HEK293 (cell line): ENCODE data around the gene DUSP16.
A peak's percentile ranks its signal among the peaks of the same experiment; 100 is the strongest.

Experiments used
- HOXA7 ChIP-seq: sonication (generic); formaldehyde crosslinking; IDR thresholded peaks from 2 replicates; pipeline ENCODE4 v1.8.1; 2022; ENCODE audit warnings: missing genetic modification reagents, borderline replicate concordance
- KLF10 ChIP-seq: fragments of 450-650 bp; IDR thresholded peaks from 2 replicates; pipeline ENCODE4 v1.5.1; 2018; ENCODE audit warnings: missing biosample characterization, mild to moderate bottlenecking, missing genetic modification characterization
- KLF9 ChIP-seq: fragments of 450-650 bp; formaldehyde crosslinking; IDR thresholded peaks from 2 replicates; pipeline ENCODE4 v1.5.1; 2016; ENCODE audit warnings: missing biosample characterization, missing genetic modification characterization, low read depth
- RBAK ChIP-seq: fragments of 450-650 bp; formaldehyde crosslinking; IDR thresholded peaks from 2 replicates; pipeline ENCODE4 v1.5.1; 2016; ENCODE audit warnings: missing biosample characterization, missing genetic modification characterization
- SCRT2 ChIP-seq: fragments of 450-650 bp; formaldehyde crosslinking; IDR thresholded peaks from 2 replicates; pipeline ENCODE4 v1.5.1; 2016; ENCODE audit warnings: missing biosample characterization, missing genetic modification characterization
- SETDB1 ChIP-seq: IDR thresholded peaks from one replicate; pipeline ENCODE4 v1.6.1; 2017; ENCODE audit warnings: mild to moderate bottlenecking, low read length, moderate library complexity, mixed read lengths; ENCODE audit not compliant: insufficient read length
- SP2 ChIP-seq: fragments of 450-650 bp; formaldehyde crosslinking; IDR thresholded peaks from 2 replicates; pipeline ENCODE4 v1.5.1; 2016; ENCODE audit warnings: missing biosample characterization, missing genetic modification characterization
- ZFHX2 ChIP-seq: fragments of 450-650 bp; formaldehyde crosslinking; conservative IDR thresholded peaks from 2 replicates; pipeline ENCODE4 v1.5.1; 2016; ENCODE audit warnings: missing biosample characterization, missing genetic modification characterization
- ZNF10 ChIP-seq: fragments of 450-650 bp; formaldehyde crosslinking; IDR thresholded peaks from 2 replicates; pipeline ENCODE4 v1.5.1; 2017; ENCODE audit warnings: missing biosample characterization, missing genetic modification characterization
- ZNF155 ChIP-seq: fragments of 450-650 bp; formaldehyde crosslinking; IDR thresholded peaks from 2 replicates; pipeline ENCODE4 v1.5.1; 2016; ENCODE audit warnings: missing biosample characterization, missing genetic modification characterization
- ZNF16 ChIP-seq: fragments of 450-650 bp; formaldehyde crosslinking; IDR thresholded peaks from 2 replicates; pipeline ENCODE4 v1.5.1; 2016; ENCODE audit warnings: low read depth, missing biosample characterization, missing genetic modification characterization
- ZNF184 ChIP-seq: fragments of 450-650 bp; IDR thresholded peaks from 2 replicates; pipeline ENCODE4 v1.5.1; 2018; ENCODE audit warnings: missing biosample characterization, mild to moderate bottlenecking, missing genetic modification characterization
- ZNF266 ChIP-seq: fragments of 450-650 bp; formaldehyde crosslinking; IDR thresholded peaks from 2 replicates; pipeline ENCODE4 v1.5.1; 2016; ENCODE audit warnings: missing biosample characterization, missing genetic modification characterization, low read depth
- ZNF394 ChIP-seq: fragments of 450-650 bp; formaldehyde crosslinking; IDR thresholded peaks from 2 replicates; pipeline ENCODE4 v1.5.1; 2016; ENCODE audit warnings: missing biosample characterization, missing genetic modification characterization, mild to moderate bottlenecking, moderate library complexity, borderline replicate concordance
- ZNF426 ChIP-seq: fragments of 450-650 bp; formaldehyde crosslinking; IDR thresholded peaks from 2 replicates; pipeline ENCODE4 v1.5.1; 2017; ENCODE audit warnings: missing biosample characterization, missing genetic modification characterization, mild to moderate bottlenecking, inconsistent platforms, moderate library complexity
- ZNF473 ChIP-seq: fragments of 450-650 bp; formaldehyde crosslinking; IDR thresholded peaks from 2 replicates; pipeline ENCODE4 v1.5.1; 2017; ENCODE audit warnings: missing biosample characterization, missing genetic modification characterization
- ZNF549 ChIP-seq: fragments of 450-650 bp; IDR thresholded peaks from 2 replicates; pipeline ENCODE4 v1.5.1; 2018; ENCODE audit warnings: missing biosample characterization, missing genetic modification characterization, mild to moderate bottlenecking, inconsistent platforms, moderate library complexity
- ZNF558 ChIP-seq: fragments of 450-650 bp; formaldehyde crosslinking; IDR thresholded peaks from 2 replicates; pipeline ENCODE4 v1.5.1; 2016; ENCODE audit warnings: missing biosample characterization, missing genetic modification characterization
- ZNF561 ChIP-seq: fragments of 450-650 bp; IDR thresholded peaks from 2 replicates; pipeline ENCODE4 v1.5.1; 2018; ENCODE audit warnings: missing biosample characterization, missing genetic modification characterization, borderline replicate concordance
- ZNF600 ChIP-seq: fragments of 450-650 bp; formaldehyde crosslinking; IDR thresholded peaks from 2 replicates; pipeline ENCODE4 v1.5.1; 2016; ENCODE audit warnings: missing biosample characterization, missing genetic modification characterization
- ZNF623 ChIP-seq: fragments of 450-650 bp; formaldehyde crosslinking; IDR thresholded peaks from 2 replicates; pipeline ENCODE4 v1.5.1; 2016; ENCODE audit warnings: missing biosample characterization, missing genetic modification characterization
- ZNF658 ChIP-seq: fragments of 450-650 bp; formaldehyde crosslinking; IDR thresholded peaks from 2 replicates; pipeline ENCODE4; 2016; ENCODE audit warnings: missing biosample characterization, missing genetic modification characterization
- ZNF791 ChIP-seq: fragments of 450-650 bp; formaldehyde crosslinking; IDR thresholded peaks from 2 replicates; pipeline ENCODE4 v1.5.1; 2016; ENCODE audit warnings: missing biosample characterization, missing genetic modification characterization
- TF ChIP-seq, protein P1 (sequence below): fragments of 450-650 bp; formaldehyde crosslinking; IDR thresholded peaks from 2 replicates; pipeline ENCODE4 v1.5.1; 2016; ENCODE audit warnings: missing biosample characterization, missing genetic modification characterization
- TF ChIP-seq, protein P2 (sequence below): fragments of 450-650 bp; formaldehyde crosslinking; IDR thresholded peaks from 2 replicates; pipeline ENCODE4 v1.5.1; 2016; ENCODE audit warnings: missing biosample characterization, missing genetic modification characterization
- TF ChIP-seq, protein P3 (sequence below): fragments of 450-650 bp; formaldehyde crosslinking; IDR thresholded peaks from 2 replicates; pipeline ENCODE4 v1.5.1; 2017; ENCODE audit warnings: missing biosample characterization, missing genetic modification characterization
- TF ChIP-seq, protein P4 (sequence below): fragments of 450-650 bp; formaldehyde crosslinking; IDR thresholded peaks from 2 replicates; pipeline ENCODE4 v1.5.1; 2016; ENCODE audit warnings: missing biosample characterization, missing genetic modification characterization, low read depth
- TF ChIP-seq, protein P5 (sequence below): fragments of 450-650 bp; formaldehyde crosslinking; IDR thresholded peaks from 2 replicates; pipeline ENCODE4 v1.5.1; 2016; ENCODE audit warnings: missing biosample characterization, missing genetic modification characterization
- TF ChIP-seq, protein P6 (sequence below): fragments of 450-650 bp; IDR thresholded peaks from 2 replicates; pipeline ENCODE4 v1.5.1; 2018; ENCODE audit warnings: missing biosample characterization, mild to moderate bottlenecking, missing genetic modification characterization

The DUSP16 gene

DNA sequence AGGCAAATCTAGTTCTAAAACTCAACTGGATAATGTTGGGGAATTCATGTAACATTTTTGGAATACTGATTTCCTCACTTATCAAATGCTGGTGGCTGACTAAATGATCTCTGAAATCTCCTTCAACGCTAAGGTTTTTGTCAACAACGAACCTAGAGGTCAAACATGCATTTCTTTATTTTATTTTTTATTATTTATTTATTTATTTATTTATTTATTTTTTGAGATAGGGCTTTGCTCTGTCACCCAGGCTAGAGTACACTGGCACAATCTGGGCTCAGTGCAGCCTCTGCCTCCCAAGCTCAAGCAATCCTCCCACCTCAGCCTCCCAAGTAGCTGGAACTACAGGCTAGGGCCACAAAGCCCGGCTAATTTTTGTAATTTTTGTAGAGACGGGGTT is 64.5 kb downstream of the DUSP16 start (continued):
- TF ChIP-seq, protein P1, sequence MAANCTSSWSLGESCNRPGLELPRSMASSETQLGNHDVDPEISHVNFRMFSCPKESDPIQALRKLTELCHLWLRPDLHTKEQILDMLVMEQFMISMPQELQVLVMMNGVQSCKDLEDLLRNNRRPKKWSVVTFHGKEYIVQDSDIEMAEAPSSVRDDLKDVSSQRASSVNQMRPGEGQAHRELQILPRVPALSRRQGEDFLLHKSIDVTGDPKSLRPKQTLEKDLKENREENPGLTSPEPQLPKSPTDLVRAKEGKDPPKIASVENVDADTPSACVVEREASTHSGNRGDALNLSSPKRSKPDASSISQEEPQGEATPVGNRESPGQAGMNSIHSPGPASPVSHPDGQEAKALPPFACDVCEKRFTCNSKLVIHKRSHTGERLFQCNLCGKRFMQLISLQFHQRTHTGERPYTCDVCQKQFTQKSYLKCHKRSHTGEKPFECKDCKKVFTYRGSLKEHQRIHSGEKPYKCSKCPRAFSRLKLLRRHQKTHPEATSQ (tag by site-specific recombination): no peak
- TF ChIP-seq KLF9 (tag by site-specific recombination): no peak
- TF ChIP-seq ZNF791 (tag by site-specific recombination): no peak
- TF ChIP-seq ZNF10 (tag by site-specific recombination): no peak
- no peak for TF ChIP-seq ZNF16 (tag by site-specific recombination)
- TF ChIP-seq ZNF155: no peak
- TF ChIP-seq ZNF658: no peak
- TF ChIP-seq, protein P2, sequence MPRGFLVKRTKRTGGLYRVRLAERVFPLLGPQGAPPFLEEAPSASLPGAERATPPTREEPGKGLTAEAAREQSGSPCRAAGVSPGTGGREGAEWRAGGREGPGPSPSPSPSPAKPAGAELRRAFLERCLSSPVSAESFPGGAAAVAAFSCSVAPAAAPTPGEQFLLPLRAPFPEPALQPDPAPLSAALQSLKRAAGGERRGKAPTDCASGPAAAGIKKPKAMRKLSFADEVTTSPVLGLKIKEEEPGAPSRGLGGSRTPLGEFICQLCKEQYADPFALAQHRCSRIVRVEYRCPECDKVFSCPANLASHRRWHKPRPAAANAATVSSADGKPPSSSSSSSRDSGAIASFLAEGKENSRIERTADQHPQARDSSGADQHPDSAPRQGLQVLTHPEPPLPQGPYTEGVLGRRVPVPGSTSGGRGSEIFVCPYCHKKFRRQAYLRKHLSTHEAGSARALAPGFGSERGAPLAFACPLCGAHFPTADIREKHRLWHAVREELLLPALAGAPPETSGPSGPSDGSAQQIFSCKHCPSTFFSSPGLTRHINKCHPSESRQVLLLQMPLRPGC: no peak
- TF ChIP-seq, protein P3, sequence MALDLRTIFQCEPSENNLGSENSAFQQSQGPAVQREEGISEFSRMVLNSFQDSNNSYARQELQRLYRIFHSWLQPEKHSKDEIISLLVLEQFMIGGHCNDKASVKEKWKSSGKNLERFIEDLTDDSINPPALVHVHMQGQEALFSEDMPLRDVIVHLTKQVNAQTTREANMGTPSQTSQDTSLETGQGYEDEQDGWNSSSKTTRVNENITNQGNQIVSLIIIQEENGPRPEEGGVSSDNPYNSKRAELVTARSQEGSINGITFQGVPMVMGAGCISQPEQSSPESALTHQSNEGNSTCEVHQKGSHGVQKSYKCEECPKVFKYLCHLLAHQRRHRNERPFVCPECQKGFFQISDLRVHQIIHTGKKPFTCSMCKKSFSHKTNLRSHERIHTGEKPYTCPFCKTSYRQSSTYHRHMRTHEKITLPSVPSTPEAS: no peak
- TF ChIP-seq, protein P4, sequence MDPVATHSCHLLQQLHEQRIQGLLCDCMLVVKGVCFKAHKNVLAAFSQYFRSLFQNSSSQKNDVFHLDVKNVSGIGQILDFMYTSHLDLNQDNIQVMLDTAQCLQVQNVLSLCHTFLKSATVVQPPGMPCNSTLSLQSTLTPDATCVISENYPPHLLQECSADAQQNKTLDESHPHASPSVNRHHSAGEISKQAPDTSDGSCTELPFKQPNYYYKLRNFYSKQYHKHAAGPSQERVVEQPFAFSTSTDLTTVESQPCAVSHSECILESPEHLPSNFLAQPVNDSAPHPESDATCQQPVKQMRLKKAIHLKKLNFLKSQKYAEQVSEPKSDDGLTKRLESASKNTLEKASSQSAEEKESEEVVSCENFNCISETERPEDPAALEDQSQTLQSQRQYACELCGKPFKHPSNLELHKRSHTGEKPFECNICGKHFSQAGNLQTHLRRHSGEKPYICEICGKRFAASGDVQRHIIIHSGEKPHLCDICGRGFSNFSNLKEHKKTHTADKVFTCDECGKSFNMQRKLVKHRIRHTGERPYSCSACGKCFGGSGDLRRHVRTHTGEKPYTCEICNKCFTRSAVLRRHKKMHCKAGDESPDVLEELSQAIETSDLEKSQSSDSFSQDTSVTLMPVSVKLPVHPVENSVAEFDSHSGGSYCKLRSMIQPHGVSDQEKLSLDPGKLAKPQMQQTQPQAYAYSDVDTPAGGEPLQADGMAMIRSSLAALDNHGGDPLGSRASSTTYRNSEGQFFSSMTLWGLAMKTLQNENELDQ: no peak
- TF ChIP-seq SETDB1: no peak
- peak; percentile 28; the same call in 1 of the 2 replicates for TF ChIP-seq ZNF623 (tag by site-specific recombination)
- no peak for TF ChIP-seq ZNF266 (tag by site-specific recombination)
- no peak for TF ChIP-seq SCRT2 (tag by site-specific recombination)
- TF ChIP-seq ZNF558 (tag by site-specific recombination): no peak
- TF ChIP-seq ZFHX2: no peak
- TF ChIP-seq, protein P5, sequence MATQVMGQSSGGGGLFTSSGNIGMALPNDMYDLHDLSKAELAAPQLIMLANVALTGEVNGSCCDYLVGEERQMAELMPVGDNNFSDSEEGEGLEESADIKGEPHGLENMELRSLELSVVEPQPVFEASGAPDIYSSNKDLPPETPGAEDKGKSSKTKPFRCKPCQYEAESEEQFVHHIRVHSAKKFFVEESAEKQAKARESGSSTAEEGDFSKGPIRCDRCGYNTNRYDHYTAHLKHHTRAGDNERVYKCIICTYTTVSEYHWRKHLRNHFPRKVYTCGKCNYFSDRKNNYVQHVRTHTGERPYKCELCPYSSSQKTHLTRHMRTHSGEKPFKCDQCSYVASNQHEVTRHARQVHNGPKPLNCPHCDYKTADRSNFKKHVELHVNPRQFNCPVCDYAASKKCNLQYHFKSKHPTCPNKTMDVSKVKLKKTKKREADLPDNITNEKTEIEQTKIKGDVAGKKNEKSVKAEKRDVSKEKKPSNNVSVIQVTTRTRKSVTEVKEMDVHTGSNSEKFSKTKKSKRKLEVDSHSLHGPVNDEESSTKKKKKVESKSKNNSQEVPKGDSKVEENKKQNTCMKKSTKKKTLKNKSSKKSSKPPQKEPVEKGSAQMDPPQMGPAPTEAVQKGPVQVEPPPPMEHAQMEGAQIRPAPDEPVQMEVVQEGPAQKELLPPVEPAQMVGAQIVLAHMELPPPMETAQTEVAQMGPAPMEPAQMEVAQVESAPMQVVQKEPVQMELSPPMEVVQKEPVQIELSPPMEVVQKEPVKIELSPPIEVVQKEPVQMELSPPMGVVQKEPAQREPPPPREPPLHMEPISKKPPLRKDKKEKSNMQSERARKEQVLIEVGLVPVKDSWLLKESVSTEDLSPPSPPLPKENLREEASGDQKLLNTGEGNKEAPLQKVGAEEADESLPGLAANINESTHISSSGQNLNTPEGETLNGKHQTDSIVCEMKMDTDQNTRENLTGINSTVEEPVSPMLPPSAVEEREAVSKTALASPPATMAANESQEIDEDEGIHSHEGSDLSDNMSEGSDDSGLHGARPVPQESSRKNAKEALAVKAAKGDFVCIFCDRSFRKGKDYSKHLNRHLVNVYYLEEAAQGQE (tag by site-specific recombination): no peak; the same call in 1 of the 2 replicates
- TF ChIP-seq ZNF184 (tag by site-specific recombination): no peak
- TF ChIP-seq ZNF394 (tag by site-specific recombination): peak; percentile 64; the same call in 1 of the 2 replicates
- TF ChIP-seq KLF10: no peak
- no peak for TF ChIP-seq RBAK
- no peak for TF ChIP-seq SP2
- no peak for TF ChIP-seq ZNF549 (tag by site-specific recombination)
- TF ChIP-seq ZNF473 (tag by site-specific recombination): no peak
- no peak for TF ChIP-seq ZNF561 (tag by site-specific recombination)
- peak; percentile 39 for TF ChIP-seq ZNF426 (tag by site-specific recombination)
- no peak for TF ChIP-seq HOXA7 (CRISPR knock-in tag)
- TF ChIP-seq, protein P6, sequence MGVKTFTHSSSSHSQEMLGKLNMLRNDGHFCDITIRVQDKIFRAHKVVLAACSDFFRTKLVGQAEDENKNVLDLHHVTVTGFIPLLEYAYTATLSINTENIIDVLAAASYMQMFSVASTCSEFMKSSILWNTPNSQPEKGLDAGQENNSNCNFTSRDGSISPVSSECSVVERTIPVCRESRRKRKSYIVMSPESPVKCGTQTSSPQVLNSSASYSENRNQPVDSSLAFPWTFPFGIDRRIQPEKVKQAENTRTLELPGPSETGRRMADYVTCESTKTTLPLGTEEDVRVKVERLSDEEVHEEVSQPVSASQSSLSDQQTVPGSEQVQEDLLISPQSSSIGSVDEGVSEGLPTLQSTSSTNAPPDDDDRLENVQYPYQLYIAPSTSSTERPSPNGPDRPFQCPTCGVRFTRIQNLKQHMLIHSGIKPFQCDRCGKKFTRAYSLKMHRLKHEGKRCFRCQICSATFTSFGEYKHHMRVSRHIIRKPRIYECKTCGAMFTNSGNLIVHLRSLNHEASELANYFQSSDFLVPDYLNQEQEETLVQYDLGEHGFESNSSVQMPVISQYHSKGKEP: no peak
- TF ChIP-seq ZNF600 (tag by site-specific recombination): no peak
